ENCODE data around the gene RGS11. TPM values are rescaled to one million over a fixed set of nuclear protein-coding genes. Genes with fewer than 3 reads are reported as not detected.

RGS11 gene
- total RNA-seq, 2 experiments from 2014 or later = not detected

- no peaks in the 10 kb centered on the region for H3K36me3 ChIP-seq (ENCODE audit: insufficient read depth, low read length)
- ChIA-PET POLR2A (no interaction called here), CTCF (ENCODE audit: unreplicated experiment) (no interaction called here)
- no TSS peak for BruUV-seq (replicated peaks)
- H3K9me2 ChIP-seq (ENCODE audit: insufficient read depth, low read length) = no peaks in the 10 kb centered on the region
- intact Hi-C loops (cut with micrococcal nuclease; ENCODE audit: unreplicated experiment) = no loop called here
- H3K4me2 ChIP-seq (ENCODE audit: low read length) = no peak overlapping the region
- no peak overlapping the region for H3K27ac ChIP-seq (ENCODE audit: low read depth, low read length, poor library complexity, severe bottlenecking)
- H3K4me3 ChIP-seq (ENCODE audit: low read depth, low read length, poor library complexity, severe bottlenecking) = no peak overlapping the region
- H3K79me2 ChIP-seq (ENCODE audit: insufficient read depth, low read depth, low read length) = no peaks in the 10 kb centered on the region
- TF ChIP-seq, protein P1, sequence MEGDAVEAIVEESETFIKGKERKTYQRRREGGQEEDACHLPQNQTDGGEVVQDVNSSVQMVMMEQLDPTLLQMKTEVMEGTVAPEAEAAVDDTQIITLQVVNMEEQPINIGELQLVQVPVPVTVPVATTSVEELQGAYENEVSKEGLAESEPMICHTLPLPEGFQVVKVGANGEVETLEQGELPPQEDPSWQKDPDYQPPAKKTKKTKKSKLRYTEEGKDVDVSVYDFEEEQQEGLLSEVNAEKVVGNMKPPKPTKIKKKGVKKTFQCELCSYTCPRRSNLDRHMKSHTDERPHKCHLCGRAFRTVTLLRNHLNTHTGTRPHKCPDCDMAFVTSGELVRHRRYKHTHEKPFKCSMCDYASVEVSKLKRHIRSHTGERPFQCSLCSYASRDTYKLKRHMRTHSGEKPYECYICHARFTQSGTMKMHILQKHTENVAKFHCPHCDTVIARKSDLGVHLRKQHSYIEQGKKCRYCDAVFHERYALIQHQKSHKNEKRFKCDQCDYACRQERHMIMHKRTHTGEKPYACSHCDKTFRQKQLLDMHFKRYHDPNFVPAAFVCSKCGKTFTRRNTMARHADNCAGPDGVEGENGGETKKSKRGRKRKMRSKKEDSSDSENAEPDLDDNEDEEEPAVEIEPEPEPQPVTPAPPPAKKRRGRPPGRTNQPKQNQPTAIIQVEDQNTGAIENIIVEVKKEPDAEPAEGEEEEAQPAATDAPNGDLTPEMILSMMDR (conservative IDR thresholded peaks at IDR 0.05; ENCODE audit: low read length) = no peak
- TF ChIP-seq EZH2phosphoT487 (IDR thresholded peaks at IDR 0.05; ENCODE audit: borderline replicate concordance, low read depth, low read length) = no peak
- no peaks in the 10 kb centered on the region for H3K4me1 ChIP-seq (ENCODE audit: insufficient read depth, low read length, poor library complexity, severe bottlenecking)
- H2AFZ ChIP-seq (ENCODE audit: low read length) = no peak overlapping the region
- no peak for DNase-seq (ENCODE audit: low spot score)
- no peaks in the 10 kb centered on the region for H4K20me1 ChIP-seq (ENCODE audit: insufficient read depth, low read length)
- H3K9me3 ChIP-seq (ENCODE audit: low read length) = no peaks in the 10 kb centered on the region
These were observed 9.2 kb downstream of the RGS11 start for GRCh38 chr16:266258-267164.

DNA sequence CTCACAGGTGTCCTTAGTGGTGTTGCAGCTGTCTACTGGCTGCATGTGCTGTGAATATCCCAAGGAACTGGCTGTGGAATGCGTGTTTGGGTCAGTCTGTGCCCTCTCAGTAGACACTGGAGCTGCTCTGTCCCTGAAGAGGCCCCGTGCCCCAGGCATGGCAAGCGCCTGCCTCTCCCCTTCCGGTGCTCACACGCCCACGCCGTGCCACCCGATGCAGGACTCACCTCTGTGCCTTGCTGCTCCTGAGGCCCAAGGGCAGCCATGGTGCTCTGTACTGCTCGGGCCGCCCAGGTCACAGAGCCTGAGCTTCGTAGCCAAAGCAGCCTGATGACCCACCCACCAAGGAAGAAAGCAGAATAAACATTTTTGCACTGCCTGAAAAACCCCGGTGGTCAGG, 10.0 kb downstream of the RGS11 start:
- no peak for TF ChIP-seq EZH2phosphoT487 (IDR thresholded peaks at IDR 0.05; ENCODE audit: borderline replicate concordance, low read depth, low read length)
- TF ChIP-seq, protein P1 (conservative IDR thresholded peaks at IDR 0.05; ENCODE audit: low read length) = no peak
- H4K20me1 ChIP-seq (ENCODE audit: insufficient read depth, low read length) = no peaks in the 10 kb centered on the region
- H3K9me3 ChIP-seq (ENCODE audit: low read length) = no peaks in the 10 kb centered on the region
- no peaks in the 10 kb centered on the region for H3K4me1 ChIP-seq (ENCODE audit: insufficient read depth, low read length, poor library complexity, severe bottlenecking)
- H3K27ac ChIP-seq (ENCODE audit: low read depth, low read length, poor library complexity, severe bottlenecking) = no peak overlapping the region
- H3K9me2 ChIP-seq (ENCODE audit: insufficient read depth, low read length) = no peaks in the 10 kb centered on the region
- no peaks in the 10 kb centered on the region for H3K36me3 ChIP-seq (ENCODE audit: insufficient read depth, low read length)
- H3K4me2 ChIP-seq (ENCODE audit: low read length) = no peak overlapping the region
- POLR2A ChIA-PET = no interaction called here
- no peaks in the 10 kb centered on the region for H3K79me2 ChIP-seq (ENCODE audit: insufficient read depth, low read depth, low read length)
- intact Hi-C loops (cut with micrococcal nuclease; ENCODE audit: unreplicated experiment) = no loop called here
- no peak overlapping the region for H2AFZ ChIP-seq (ENCODE audit: low read length)
- DNase-seq (ENCODE audit: low spot score) = no peak
- no TSS peak for BruUV-seq (replicated peaks)
- CTCF ChIA-PET (ENCODE audit: unreplicated experiment) = no interaction called here
- H3K4me3 ChIP-seq (ENCODE audit: low read depth, low read length, poor library complexity, severe bottlenecking) = no peak overlapping the region

GRCh38 chr16:265002-265529, 10.7 kb downstream of the RGS11 start:
- POLR2A ChIA-PET = no interaction called here
- DNase-seq (ENCODE audit: low spot score) = no peak
- intact Hi-C loops (cut with micrococcal nuclease; ENCODE audit: unreplicated experiment) = no loop called here
- Histone ChIP-seq H3K27ac (ENCODE audit: low read depth, low read length, poor library complexity, severe bottlenecking) (no peak overlapping the region), H2AFZ (ENCODE audit: low read length) (no peak overlapping the region), H3K36me3 (ENCODE audit: insufficient read depth, low read length) (no peaks in the 10 kb centered on the region), H3K9me3 (ENCODE audit: low read length) (no peaks in the 10 kb centered on the region), H3K4me3 (ENCODE audit: low read depth, low read length, poor library complexity, severe bottlenecking) (no peak overlapping the region), H3K4me1 (ENCODE audit: insufficient read depth, low read length, poor library complexity, severe bottlenecking) (no peaks in the 10 kb centered on the region), H3K4me2 (ENCODE audit: low read length) (no peak overlapping the region), H3K79me2 (ENCODE audit: insufficient read depth, low read depth, low read length) (no peaks in the 10 kb centered on the region), H4K20me1 (ENCODE audit: insufficient read depth, low read length) (no peaks in the 10 kb centered on the region), H3K9me2 (ENCODE audit: insufficient read depth, low read length) (no peaks in the 10 kb centered on the region)
- no TSS peak for BruUV-seq (replicated peaks)
- TF ChIP-seq, protein P1 (conservative IDR thresholded peaks at IDR 0.05; ENCODE audit: low read length) = no peak
- no peak for TF ChIP-seq EZH2phosphoT487 (IDR thresholded peaks at IDR 0.05; ENCODE audit: borderline replicate concordance, low read depth, low read length)
- CTCF ChIA-PET (ENCODE audit: unreplicated experiment) = no interaction called here
